ENCODE data around the gene ADAM19.

ADAM19 gene

DNA sequence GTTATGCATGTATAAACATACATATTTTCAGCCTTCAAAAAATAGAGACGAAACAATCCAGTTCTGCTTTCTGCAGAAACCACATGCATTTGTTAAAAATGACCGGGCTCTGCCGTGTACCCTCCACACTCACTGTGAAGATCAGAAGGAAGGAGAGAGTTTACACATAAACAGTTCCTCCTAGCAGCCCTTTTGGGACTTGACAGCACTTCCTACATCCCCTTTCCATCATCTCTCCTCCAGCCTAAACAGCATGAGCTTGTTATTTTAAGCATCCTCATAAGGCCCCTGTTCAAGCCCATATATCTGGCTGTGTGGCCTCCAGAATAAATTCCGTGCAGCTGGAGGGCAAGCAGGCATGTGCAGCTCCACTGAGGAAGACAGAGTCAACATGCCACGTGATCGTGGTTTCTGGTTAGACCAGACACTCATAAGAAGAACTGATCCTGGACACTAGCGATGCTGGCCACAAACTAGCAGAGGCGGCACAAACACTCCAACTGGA, 73.4 kb downstream of the ADAM19 start:
- TF ChIP-seq PAX5 (IDR thresholded peaks at IDR 0.05; ENCODE audit: insufficient read depth, low read length, severe bottlenecking) (no peak), POLR2AphosphoS5 (IDR thresholded peaks at IDR 0.05; ENCODE audit: low read depth, low read length) (no peak), POLR2A (IDR thresholded peaks at IDR 0.05; ENCODE audit: low read depth, low read length) (no peak), SPI1 (IDR thresholded peaks at IDR 0.05; ENCODE audit: low read depth, low read length) (peak; percentile 97), TAF1 (IDR thresholded peaks at IDR 0.05; ENCODE audit: low read depth, low read length) (0 out of 2 replicates have a peak, but pooled peaks have one; percentile 18), POU2F2 (IDR thresholded peaks at IDR 0.05; ENCODE audit: low read depth, low read length) (peak; percentile 19; the same call in 1 of the 2 replicates)
- DNase-seq (ENCODE audit: insufficient read length, low spot score) (no peak), FAIRE-seq (peak; percentile 92)

GRCh38 chr5:157497875-157498611, 77.5 kb downstream of the ADAM19 start:
- DNase-seq (ENCODE audit: insufficient read length, low spot score), result no peak
- TF ChIP-seq POU2F2 (IDR thresholded peaks at IDR 0.05; ENCODE audit: low read depth, low read length) (no peak), PAX5 (IDR thresholded peaks at IDR 0.05; ENCODE audit: insufficient read depth, low read length, severe bottlenecking) (no peak), POLR2A (IDR thresholded peaks at IDR 0.05; ENCODE audit: low read depth, low read length) (no peak), TAF1 (IDR thresholded peaks at IDR 0.05; ENCODE audit: low read depth, low read length) (no peak), POLR2AphosphoS5 (IDR thresholded peaks at IDR 0.05; ENCODE audit: low read depth, low read length) (no peak), SPI1 (IDR thresholded peaks at IDR 0.05; ENCODE audit: low read depth, low read length) (no peak)
- FAIRE-seq, result no peak

- TF ChIP-seq PAX5 (IDR thresholded peaks at IDR 0.05; ENCODE audit: insufficient read depth, low read length, severe bottlenecking) (no peak), TAF1 (IDR thresholded peaks at IDR 0.05; ENCODE audit: low read depth, low read length) (no peak), POLR2AphosphoS5 (IDR thresholded peaks at IDR 0.05; ENCODE audit: low read depth, low read length) (no peak), POU2F2 (IDR thresholded peaks at IDR 0.05; ENCODE audit: low read depth, low read length) (no peak), POLR2A (IDR thresholded peaks at IDR 0.05; ENCODE audit: low read depth, low read length) (no peak), SPI1 (IDR thresholded peaks at IDR 0.05; ENCODE audit: low read depth, low read length) (no peak)
- DNase-seq (ENCODE audit: insufficient read length, low spot score) (no peak), FAIRE-seq (no peak)
Measured at GRCh38 chr5:157496864-157497263, 78.7 kb downstream of the ADAM19 start.

GRCh38 chr5:157494178-157494832, 81.3 kb downstream of the ADAM19 start:
- FAIRE-seq, result peak; percentile 75
- DNase-seq (ENCODE audit: insufficient read length, low spot score), result no peak
- TF ChIP-seq SPI1 (IDR thresholded peaks at IDR 0.05; ENCODE audit: low read depth, low read length), result no peak
- no peak for TF ChIP-seq TAF1 (IDR thresholded peaks at IDR 0.05; ENCODE audit: low read depth, low read length)
- TF ChIP-seq POLR2A (IDR thresholded peaks at IDR 0.05; ENCODE audit: low read depth, low read length), result no peak
- TF ChIP-seq POU2F2 (IDR thresholded peaks at IDR 0.05; ENCODE audit: low read depth, low read length), result no peak
- no peak for TF ChIP-seq PAX5 (IDR thresholded peaks at IDR 0.05; ENCODE audit: insufficient read depth, low read length, severe bottlenecking)

GRCh38 chr5:157492886-157493285, 82.7 kb downstream of the ADAM19 start:
- TF ChIP-seq POLR2A (IDR thresholded peaks at IDR 0.05; ENCODE audit: low read depth, low read length) (no peak), TAF1 (IDR thresholded peaks at IDR 0.05; ENCODE audit: low read depth, low read length) (no peak), POLR2AphosphoS5 (IDR thresholded peaks at IDR 0.05; ENCODE audit: low read depth, low read length) (no peak), SPI1 (IDR thresholded peaks at IDR 0.05; ENCODE audit: low read depth, low read length) (no peak), POU2F2 (IDR thresholded peaks at IDR 0.05; ENCODE audit: low read depth, low read length) (no peak), PAX5 (IDR thresholded peaks at IDR 0.05; ENCODE audit: insufficient read depth, low read length, severe bottlenecking) (no peak)
- FAIRE-seq (no peak), DNase-seq (ENCODE audit: insufficient read length, low spot score) (no peak)

- FAIRE-seq (no peak), DNase-seq (ENCODE audit: insufficient read length, low spot score) (no peak)
- TF ChIP-seq SPI1 (IDR thresholded peaks at IDR 0.05; ENCODE audit: low read depth, low read length), result no peak
- TF ChIP-seq POLR2AphosphoS5 (IDR thresholded peaks at IDR 0.05; ENCODE audit: low read depth, low read length), result no peak
- no peak for TF ChIP-seq TAF1 (IDR thresholded peaks at IDR 0.05; ENCODE audit: low read depth, low read length)
Measured at GRCh38 chr5:157491471-157491995, 84.0 kb downstream of the ADAM19 start.

DNA sequence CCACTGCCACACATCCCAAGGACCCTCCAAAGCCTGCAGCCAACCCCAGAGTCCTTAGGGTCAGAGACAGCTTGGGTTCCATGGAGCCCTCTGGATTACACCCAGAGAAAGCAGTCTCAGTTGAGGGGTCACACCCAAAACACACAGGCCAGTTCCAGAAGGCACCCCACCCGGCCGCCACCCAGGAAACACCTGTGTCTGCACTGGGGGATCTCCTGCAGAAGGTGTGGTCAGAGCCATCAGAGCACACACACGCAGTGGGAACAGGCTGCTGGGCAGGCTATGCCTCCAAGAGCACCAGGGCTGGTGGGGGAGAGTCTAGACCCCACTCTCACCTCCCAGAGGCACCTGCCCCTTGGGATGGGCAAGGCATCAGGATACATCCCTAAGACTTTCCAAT, 88.2 kb downstream of the ADAM19 start:
- FAIRE-seq, result peak; percentile 72

DNA sequence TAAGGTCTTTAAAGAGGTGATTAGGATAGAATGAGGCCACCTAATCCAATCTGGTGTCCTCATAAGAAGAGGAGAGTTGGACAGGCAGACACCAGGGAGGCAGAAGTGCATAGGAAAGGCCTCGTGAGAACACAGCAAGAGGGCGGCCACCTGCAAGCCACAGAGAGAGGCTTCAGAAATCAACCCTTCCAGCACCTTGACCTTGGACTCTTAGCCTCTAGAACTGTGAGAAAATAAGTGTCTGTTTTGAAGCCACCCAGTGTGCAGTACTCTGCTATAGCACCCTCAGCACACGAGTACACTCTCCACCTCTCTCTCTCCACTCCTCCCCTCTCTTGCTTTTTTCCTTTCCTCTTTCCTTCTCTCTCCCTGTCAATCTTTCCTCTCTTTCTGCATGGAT, 88.7 kb downstream of the ADAM19 start:
- FAIRE-seq (peak; percentile 61), DNase-seq (ENCODE audit: insufficient read length, low spot score) (no peak)
- no peak for TF ChIP-seq TAF1 (IDR thresholded peaks at IDR 0.05; ENCODE audit: low read depth, low read length)
- no peak for TF ChIP-seq POLR2A (IDR thresholded peaks at IDR 0.05; ENCODE audit: low read depth, low read length)
- TF ChIP-seq POLR2AphosphoS5 (IDR thresholded peaks at IDR 0.05; ENCODE audit: low read depth, low read length), result no peak

More for the DNA sequence above, 88.2 kb downstream of the ADAM19 start:
- TF ChIP-seq SPI1 (IDR thresholded peaks at IDR 0.05; ENCODE audit: low read depth, low read length), result no peak
- TF ChIP-seq POU2F2 (IDR thresholded peaks at IDR 0.05; ENCODE audit: low read depth, low read length), result no peak
- no peak for TF ChIP-seq TAF1 (IDR thresholded peaks at IDR 0.05; ENCODE audit: low read depth, low read length)
- TF ChIP-seq POLR2AphosphoS5 (IDR thresholded peaks at IDR 0.05; ENCODE audit: low read depth, low read length), result no peak
- TF ChIP-seq POLR2A (IDR thresholded peaks at IDR 0.05; ENCODE audit: low read depth, low read length), result no peak
- no peak for TF ChIP-seq PAX5 (IDR thresholded peaks at IDR 0.05; ENCODE audit: insufficient read depth, low read length, severe bottlenecking)
- peak; percentile 40 for DNase-seq (ENCODE audit: insufficient read length, low spot score)

- FAIRE-seq (peak; percentile 68), DNase-seq (ENCODE audit: insufficient read length, low spot score) (no peak)
- no peak for TF ChIP-seq POU2F2 (IDR thresholded peaks at IDR 0.05; ENCODE audit: low read depth, low read length)
- TF ChIP-seq TAF1 (IDR thresholded peaks at IDR 0.05; ENCODE audit: low read depth, low read length), result no peak
- TF ChIP-seq PAX5 (IDR thresholded peaks at IDR 0.05; ENCODE audit: insufficient read depth, low read length, severe bottlenecking), result no peak
- TF ChIP-seq POLR2A (IDR thresholded peaks at IDR 0.05; ENCODE audit: low read depth, low read length), result no peak
- TF ChIP-seq SPI1 (IDR thresholded peaks at IDR 0.05; ENCODE audit: low read depth, low read length), result no peak
- no peak for TF ChIP-seq POLR2AphosphoS5 (IDR thresholded peaks at IDR 0.05; ENCODE audit: low read depth, low read length)
Measured at GRCh38 chr5:157486221-157486681, 89.3 kb downstream of the ADAM19 start.

Measured in GM12891 (cell line).